ENCODE measurements around the gene THSD8.

Gene THSD8

GRCh38 chr19:12773571-12773970 lies 28.3 kb upstream of the THSD8 start:
- peak; percentile 15 for TF ChIP-seq CTCF (IDR thresholded peaks at IDR 0.05; ENCODE audit: extremely low read depth, missing control alignments)

GRCh38 chr19:12774588-12775555 lies 27.0 kb upstream of the THSD8 start, which contains the start of gene HOOK2:
HOOK2 (minus strand) TSS chr19:12775552; CDS start chr19:12775449, 103 bp downstream.
- DNase-seq (ENCODE audit: low spot score): no peak
- no peak for TF ChIP-seq CTCF (IDR thresholded peaks at IDR 0.05; ENCODE audit: extremely low read depth, missing control alignments)

More at GRCh38 chr19:12773571-12773970, 28.3 kb upstream of the THSD8 start:
- DNase-seq (ENCODE audit: low spot score): no peak

GRCh38 chr19:12777217-12778016 lies 24.5 kb upstream of the THSD8 start:
- DNase-seq (ENCODE audit: low spot score): peak; percentile 83
- TF ChIP-seq CTCF (IDR thresholded peaks at IDR 0.05; ENCODE audit: extremely low read depth, missing control alignments): peak; percentile 88

- no peak for TF ChIP-seq CTCF (IDR thresholded peaks at IDR 0.05; ENCODE audit: extremely low read depth, missing control alignments)
- peak; percentile 65 for DNase-seq (ENCODE audit: low spot score)
These were observed 23.6 kb upstream of the THSD8 start for GRCh38 chr19:12778017-12778904.

- no peak for TF ChIP-seq CTCF (IDR thresholded peaks at IDR 0.05; ENCODE audit: extremely low read depth, missing control alignments)
- DNase-seq (ENCODE audit: low spot score): no peak
These were observed 23.0 kb upstream of the THSD8 start for GRCh38 chr19:12778905-12779161.

- no peak for DNase-seq (ENCODE audit: low spot score)
These were observed 22.5 kb upstream of the THSD8 start for GRCh38 chr19:12779162-12779993.

More at GRCh38 chr19:12779162-12779993, 22.5 kb upstream of the THSD8 start:
- peak; percentile 8 for TF ChIP-seq CTCF (IDR thresholded peaks at IDR 0.05; ENCODE audit: extremely low read depth, missing control alignments)

Measured in GM20000 (cell line).